T-cell (primary cell): Measurements from ENCODE around the gene ZNF146. TPM values are rescaled to one million over a fixed set of nuclear protein-coding genes. Genes with fewer than 3 reads are reported as not detected.
"Not testable (repeated sequence)": the region's sequence is repeated elsewhere in the genome, so short reads cannot be mapped to it uniquely, and the experiment has no call there.

Experiments used
- ATAC-seq, 4 experiments: fragments of 200-7000 bp in 3 of 4; fragments of 150-1000 bp in 1 of 4; cut with Tn5 transposase; replicated peaks in 1 of 4; 1 replicate in 3 of 4; 2 replicates in 1 of 4; pipeline ENCODE4 v1.10.0; 2021; ENCODE audit warnings: moderate library complexity in 3 of 4, mild to moderate bottlenecking in 2 of 4, moderate number of reproducible peaks in 1 of 4
- CTCF ChIA-PET, 2 donors: fragments of 300-600 bp; sonication (Branson Sonifier 250); formaldehyde crosslinking; loops; one replicate each; lab custom pipeline; 2022; ENCODE audit warnings: antibody characterized with exemption in 2 of 2; lab: Charles Lee
- POLR2A ChIA-PET, 2 donors: fragments of 300-600 bp; sonication (Branson Sonifier 250); formaldehyde crosslinking; loops; one replicate each; lab custom pipeline; 2022; ENCODE audit warnings: antibody characterized with exemption in 2 of 2; lab: Charles Lee
- DNase-seq, 35 experiments: peaks; one replicate each; pipeline versions ENCODE4 v3.0.0 to v3.0.0-alpha.2; 2013 to 2023
- H3K27ac ChIP-seq: one replicate; pipeline ENCODE4 v1.5.1; 2013; ENCODE audit warnings: low read length
- H3K27me3 ChIP-seq, 2 experiments: replicated peaks in 1 of 2; 1 replicate in 1 of 2; 2 replicates in 1 of 2; pipeline versions ENCODE4 v1.6.1 to v1.7.0; 2013; ENCODE audit warnings: low read length in 1 of 2, mixed read lengths in 1 of 2; ENCODE audit not compliant: control insufficient read depth in 2 of 2, insufficient read depth in 2 of 2; ENCODE audit errors: extremely low read depth in 1 of 2
- H3K36me3 ChIP-seq, 2 donors: 1 replicate in 1 of 2; 2 replicates in 1 of 2; pipeline versions ENCODE4 v1.6.1 to v1.7.0; 2013; ENCODE audit warnings: low read length in 1 of 2; ENCODE audit not compliant: control insufficient read depth in 2 of 2, insufficient read depth in 1 of 2; ENCODE audit errors: extremely low read depth in 1 of 2
- H3K4me1 ChIP-seq, 2 experiments: 1 replicate in 1 of 2; 2 replicates in 1 of 2; pipeline versions ENCODE4 v1.6.1 to v1.7.0; 2013; ENCODE audit warnings: low read length in 2 of 2, mixed read lengths in 1 of 2; ENCODE audit not compliant: insufficient read depth in 2 of 2, control insufficient read depth in 1 of 2; ENCODE audit errors: extremely low read depth in 1 of 2
- H3K4me3 ChIP-seq, 2 donors: 1 replicate in 1 of 2; 2 replicates in 1 of 2; pipeline versions ENCODE4 v1.5.1 to v1.7.0; 2013; ENCODE audit warnings: mild to moderate bottlenecking in 2 of 2, low read length in 1 of 2, moderate library complexity in 1 of 2; ENCODE audit not compliant: control insufficient read depth in 1 of 2; ENCODE audit errors: extremely low read depth in 1 of 2
- H3K9me3 ChIP-seq: 2 replicates; pipeline ENCODE4 v1.7.0; 2013
- H3K27ac Mint-ChIP-seq, 2 donors: one replicate each; pipeline ENCODE4 v1.8.0; 2020 to 2021; ENCODE audit warnings: mild to moderate bottlenecking in 2 of 2, mixed read lengths in 2 of 2
- H3K27me3 Mint-ChIP-seq, 2 donors: one replicate each; pipeline ENCODE4 v1.8.0; 2021 to 2022; ENCODE audit warnings: mixed read lengths in 2 of 2
- H3K36me3 Mint-ChIP-seq: one replicate; pipeline ENCODE4 v1.8.0; 2021; ENCODE audit warnings: mixed read lengths
- H3K4me1 Mint-ChIP-seq, 3 donors: one replicate each; pipeline ENCODE4 v1.8.0; 2020 to 2022; ENCODE audit warnings: mixed read lengths in 3 of 3, mild to moderate bottlenecking in 1 of 3
- H3K4me3 Mint-ChIP-seq, 3 donors: one replicate each; pipeline ENCODE4 v1.8.0; 2020 to 2022; ENCODE audit warnings: mild to moderate bottlenecking in 3 of 3, mixed read lengths in 3 of 3, moderate library complexity in 3 of 3
- H3K9me3 Mint-ChIP-seq, 3 donors: one replicate each; pipeline ENCODE4 v1.8.0; 2020 to 2022; ENCODE audit warnings: mixed read lengths in 3 of 3
- WGBS: methylation state at CpG from one replicate; pipeline ENCODE4 v1.1.5; 2013; ENCODE audit warnings: missing lambda C conversion rate; ENCODE audit not compliant: insufficient coverage; 5-methylcytosine and 5-hydroxymethylcytosine counted together
- total RNA-seq, 35 experiments: library from RNA in 6 of 35; stranded (reverse) in 6 of 35; fragments of 120-200 nt in 1 of 35; gene quantifications; one replicate each; pipeline versions ENCODE4 v1.2.1 to v1.2.4 and lab custom pipeline; 2013 to 2026

Gene ZNF146
- total RNA-seq, 5 donors from 2014 or later (not counting 1 experiment from before 2014, with no cell fraction given) = 24.4 to 63.2 (median 61.1) TPM

DNA sequence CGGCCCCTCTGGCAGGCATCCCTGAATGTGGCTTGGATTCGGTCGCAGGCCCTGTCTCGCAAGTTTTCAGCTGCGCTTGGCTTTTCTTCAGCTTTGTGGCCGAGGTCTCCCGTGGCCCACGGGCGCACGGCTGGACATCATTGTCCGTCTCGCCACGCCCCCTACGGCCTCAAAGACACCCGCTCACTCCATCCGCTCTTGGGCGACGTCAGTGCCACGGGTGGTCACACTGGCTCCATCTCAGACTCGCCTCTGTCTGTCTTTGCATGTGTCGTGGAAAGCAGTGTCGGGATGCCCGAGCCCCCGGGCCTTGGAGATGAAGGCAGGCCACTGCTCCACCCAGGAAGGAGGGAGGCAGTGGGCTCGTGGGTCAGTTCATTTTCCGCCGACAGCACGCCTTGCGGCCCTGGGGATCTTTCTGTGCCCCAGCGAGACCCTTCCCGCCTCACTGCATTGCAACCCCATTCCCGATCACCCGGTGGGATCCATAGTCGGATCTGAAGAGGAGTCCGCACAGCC, 51.0 kb downstream of the ZNF146 start:
- H3K4me3 Mint-ChIP-seq = no peak overlapping the region
- DNase-seq (no peak), ATAC-seq (no peak)
- no peaks in the 10 kb centered on the region for H3K9me3 ChIP-seq
- H3K27ac ChIP-seq = no peak overlapping the region
- no peaks in the 10 kb centered on the region for H3K36me3 ChIP-seq
- POLR2A ChIA-PET = no interaction called here
- H3K4me3 ChIP-seq = no peak overlapping the region
- no peaks in the 10 kb centered on the region for H3K4me1 ChIP-seq
- no peaks in the 10 kb centered on the region for H3K4me1 Mint-ChIP-seq
- H3K9me3 Mint-ChIP-seq = peaks cover 16 to 20% (median 17%) of the 10 kb centered on the region in 3 donors
- CTCF ChIA-PET = no interaction called here
- H3K27ac Mint-ChIP-seq = no peak overlapping the region
- 96% methylated on average over 35 of the region's 35 CpGs for WGBS
- peaks cover 4% of the 10 kb centered on the region for H3K36me3 Mint-ChIP-seq
- no peaks in the 10 kb centered on the region for H3K27me3 Mint-ChIP-seq
- no peaks in the 10 kb centered on the region for H3K27me3 ChIP-seq

DNA sequence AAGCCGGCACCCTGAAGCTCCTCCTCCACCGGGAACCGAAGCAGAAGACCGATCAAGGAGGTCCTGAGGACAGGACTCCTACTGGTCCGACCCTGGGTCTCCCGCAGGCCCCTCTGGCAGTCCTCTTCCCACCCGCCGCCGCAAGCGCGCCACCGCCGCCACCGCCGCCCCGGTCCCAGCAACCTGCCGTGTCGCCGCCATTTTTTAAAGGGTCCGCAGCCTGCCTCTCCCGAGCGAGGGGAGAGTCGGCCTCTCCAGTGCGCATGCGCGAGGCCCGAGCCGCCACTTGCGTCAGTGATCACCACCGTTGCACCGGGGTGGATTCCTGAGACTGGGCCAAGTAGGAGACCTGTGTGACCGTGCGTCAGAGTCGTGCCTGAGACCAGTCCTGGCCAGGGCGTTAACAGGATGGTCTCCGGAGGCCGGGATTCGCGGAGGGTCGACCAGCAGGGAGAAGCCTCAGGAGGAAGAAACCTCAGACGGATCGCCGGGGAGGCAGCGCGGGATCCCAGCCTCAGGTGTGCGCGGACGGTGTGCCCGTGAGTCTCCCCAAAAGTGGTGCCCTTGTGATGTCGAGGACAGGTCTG, 51.6 kb downstream of the ZNF146 start:
- DNase-seq = no peak
- Histone ChIP-seq H3K4me3 (no peak overlapping the region), H3K9me3 (no peaks in the 10 kb centered on the region), H3K4me1 (no peaks in the 10 kb centered on the region), H3K27ac (no peak overlapping the region), H3K27me3 (no peaks in the 10 kb centered on the region), H3K36me3 (no peaks in the 10 kb centered on the region)
- ATAC-seq = no peak
- Mint-ChIP-seq H3K9me3 (peaks cover 16 to 20% (median 17%) of the 10 kb centered on the region in 3 donors), H3K4me1 (no peaks in the 10 kb centered on the region), H3K27me3 (no peaks in the 10 kb centered on the region), H3K27ac (no peak overlapping the region), H3K36me3 (peaks cover 4% of the 10 kb centered on the region), H3K4me3 (no peak overlapping the region)
- ChIA-PET POLR2A (no interaction called here), CTCF (no interaction called here)
- 92% methylated on average over 34 of the region's 50 CpGs for WGBS

GRCh38 chr19:36267061-36267845, 52.3 kb downstream of the ZNF146 start:
- Histone ChIP-seq H3K27ac (no peak overlapping the region), H3K27me3 (no peaks in the 10 kb centered on the region), H3K4me1 (no peaks in the 10 kb centered on the region), H3K4me3 (no peak overlapping the region), H3K9me3 (no peaks in the 10 kb centered on the region), H3K36me3 (no peaks in the 10 kb centered on the region)
- POLR2A ChIA-PET = no interaction called here
- 98% methylated on average over 24 of the region's 36 CpGs for WGBS
- Mint-ChIP-seq H3K4me1 (no peaks in the 10 kb centered on the region), H3K27ac (no peak overlapping the region), H3K36me3 (peaks cover 4% of the 10 kb centered on the region), H3K27me3 (no peaks in the 10 kb centered on the region), H3K9me3 (peaks cover 16 to 20% (median 17%) of the 10 kb centered on the region in 3 donors), H3K4me3 (no peak overlapping the region)
- CTCF ChIA-PET = no interaction called here
- ATAC-seq (no peak), DNase-seq (no peak)

DNA sequence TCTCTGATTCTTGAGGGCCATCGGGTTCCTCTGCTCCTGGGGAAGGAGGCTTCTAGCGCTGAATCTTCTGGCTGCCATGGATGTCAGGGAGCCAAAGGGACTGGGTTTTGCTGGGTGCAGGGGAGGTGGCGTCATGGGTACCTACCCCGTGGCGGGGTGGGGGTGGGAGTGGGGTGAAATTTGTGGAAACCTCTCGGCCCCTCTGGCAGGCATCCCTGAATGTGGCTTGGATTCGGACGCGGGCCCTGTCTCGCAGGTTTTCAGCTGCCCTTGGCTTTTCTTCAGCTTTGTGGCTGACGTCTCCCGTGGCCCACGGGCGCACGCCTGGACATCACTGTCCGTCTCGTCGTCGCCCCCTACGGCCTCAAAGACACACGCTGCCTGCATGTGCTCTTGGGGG, 53.2 kb downstream of the ZNF146 start:
- DNase-seq, ATAC-seq, H3K27me3 ChIP-seq, H3K27ac ChIP-seq, CTCF ChIA-PET, H3K4me3 ChIP-seq, H3K36me3 Mint-ChIP-seq, H3K36me3 ChIP-seq, H3K4me1 ChIP-seq, H3K4me1 Mint-ChIP-seq, H3K27ac Mint-ChIP-seq, H3K27me3 Mint-ChIP-seq, H3K4me3 Mint-ChIP-seq, H3K9me3 ChIP-seq, POLR2A ChIA-PET: not testable (repeated sequence)
- 97% methylated on average over 9 of the region's 21 CpGs for WGBS
- H3K9me3 Mint-ChIP-seq = peaks cover 15 to 19% (median 16%) of the 10 kb centered on the region in 3 donors

DNA sequence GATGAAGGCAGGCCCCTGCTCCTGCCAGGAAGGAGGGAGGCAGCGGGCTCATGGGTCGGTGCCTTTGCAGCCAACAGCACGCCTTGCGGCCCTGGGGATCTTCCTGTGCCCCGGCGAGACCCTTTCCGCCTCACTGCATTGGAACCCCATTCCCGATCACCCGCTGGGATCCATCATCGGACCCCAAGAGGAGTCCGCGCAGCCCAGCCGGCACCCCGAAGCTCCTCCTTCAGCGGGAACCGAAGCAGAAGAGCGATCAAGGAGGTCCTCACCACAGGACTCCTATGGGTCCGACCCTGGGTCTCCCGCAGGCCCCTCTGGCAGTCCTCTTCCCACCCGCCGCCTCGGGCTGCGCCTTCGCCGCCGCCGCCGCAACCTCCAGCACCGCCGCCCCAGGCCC, 53.7 kb downstream of the ZNF146 start:
- POLR2A ChIA-PET, H3K27ac Mint-ChIP-seq: not testable (repeated sequence)

GRCh38 chr19:36269295-36269694, 54.4 kb downstream of the ZNF146 start:
- H3K9me3 ChIP-seq, POLR2A ChIA-PET, H3K4me1 Mint-ChIP-seq, H3K27me3 ChIP-seq, H3K27ac ChIP-seq, ATAC-seq, CTCF ChIA-PET, H3K4me1 ChIP-seq, H3K4me3 Mint-ChIP-seq, H3K36me3 ChIP-seq, DNase-seq, H3K27me3 Mint-ChIP-seq, H3K4me3 ChIP-seq, H3K36me3 Mint-ChIP-seq, H3K27ac Mint-ChIP-seq, H3K9me3 Mint-ChIP-seq: not testable (repeated sequence)
- WGBS = no CpG with 5 or more reads among the region's 29 CpGs

More for the DNA sequence above, 53.7 kb downstream of the ZNF146 start:
- H3K27me3 ChIP-seq, ATAC-seq, CTCF ChIA-PET, H3K4me1 ChIP-seq, H3K4me1 Mint-ChIP-seq, H3K36me3 ChIP-seq, H3K4me3 Mint-ChIP-seq, H3K36me3 Mint-ChIP-seq, H3K9me3 ChIP-seq, H3K4me3 ChIP-seq, H3K27me3 Mint-ChIP-seq, H3K27ac ChIP-seq: not testable (repeated sequence)
- peak in 2 of 35 experiments; percentile 16 to 17 for DNase-seq
- no CpG with 5 or more reads among the region's 30 CpGs for WGBS
- H3K9me3 Mint-ChIP-seq = peaks cover 10 to 14% (median 12%) of the 10 kb centered on the region in 3 donors
